Measurements from ENCODE around the gene CAMK2A. TPM values are rescaled to one million over a fixed set of nuclear protein-coding genes. Genes with fewer than 3 reads are reported as not detected.

The CAMK2A gene
- total and polyA plus RNA-seq, 2 of the 4 experiments (the other 2 are of a cell fraction), result 0.18 to 0.19 TPM

DNA sequence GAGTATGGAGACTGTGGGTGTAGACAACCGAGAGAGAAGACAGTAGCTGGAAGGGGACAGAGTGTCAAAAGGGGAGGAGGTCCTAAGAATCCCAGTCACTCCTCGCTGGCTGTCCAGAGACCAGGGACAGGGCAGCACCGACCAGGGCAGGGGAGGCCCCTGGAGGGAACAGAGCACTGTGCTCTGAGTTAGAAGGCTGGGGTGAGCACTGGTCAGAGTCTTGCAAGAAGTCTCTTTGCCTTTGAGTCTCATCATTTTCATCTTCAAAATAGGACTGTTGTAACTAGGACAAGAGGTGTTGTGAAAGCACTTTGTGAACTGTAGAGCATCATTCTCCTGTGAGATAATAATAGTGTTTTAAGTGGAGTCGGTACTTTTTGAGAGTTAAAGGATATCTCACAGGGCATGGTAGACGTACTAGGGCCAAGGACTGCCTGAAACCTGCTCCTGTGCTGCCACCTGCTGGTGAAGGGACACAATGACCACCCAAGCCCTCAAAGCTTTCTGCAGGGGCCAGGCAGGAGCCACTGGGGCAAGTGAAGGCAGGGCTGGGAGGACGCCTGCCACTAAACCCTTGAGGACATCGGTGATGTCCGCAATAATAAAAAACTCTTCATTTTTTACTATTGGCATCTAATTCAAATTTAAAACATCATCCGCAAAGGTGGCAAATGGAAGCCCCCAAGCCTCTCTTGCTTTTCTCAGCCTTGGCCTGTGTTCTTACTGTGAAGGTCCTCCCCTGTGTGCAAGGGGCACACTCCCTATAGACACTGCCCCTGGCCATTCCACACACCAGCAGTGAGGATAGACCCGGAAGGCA lies 71.5 kb downstream of the CAMK2A start:
- WGBS, 2 experiments (ENCODE audit: extremely low coverage in 2 of 2, insufficient read length in 1 of 2), result 16% methylated on average over 7 of the region's 10 CpGs; no CpG with 5 or more reads in 1 of the 2 experiments
- CTCF ChIA-PET, result interaction anchor here (0.6 to 1.4 kb wide), 5 partner anchors 9 to 177 kb away, joined by 3 to 6 read pairs (median 3); no protein-coding TSS in a partner anchor
- Histone ChIP-seq H4K8ac (ENCODE audit: low read depth in 2 of 2, low read length in 2 of 2) (peak overlapping the region in 1 of 2 experiments; percentile 45; a peak in 1 of 4 replicates), H2AK9ac (replicated peaks; ENCODE audit: low read depth, low read length, poor library complexity) (peak overlapping the region; percentile 96), H2AK5ac (ENCODE audit: low read depth, low read length) (peak overlapping the region; percentile 73), H2BK20ac (ENCODE audit: low read depth, low read length) (peak overlapping the region; percentile 8), H3K4me1 (ENCODE audit: control insufficient read depth, insufficient read depth, low read length) (no peaks in the 10 kb centered on the region), H3K27ac (ENCODE audit: insufficient read depth, low read length) (no peak overlapping the region), H3K27me3 (ENCODE audit: control insufficient read depth, insufficient read depth, low read length) (no peaks in the 10 kb centered on the region; the same call in 1 of the 2 replicates), H3K14ac (replicated peaks; ENCODE audit: low read depth, low read length) (peak overlapping the region; percentile 10; the same call in 1 of the 2 replicates), H4K91ac (ENCODE audit: insufficient read depth, low read depth, low read length) (peak overlapping the region; percentile 37), H2BK5ac (ENCODE audit: low read depth, low read length, poor library complexity, severe bottlenecking) (no peak overlapping the region), H2AFZ (replicated peaks; ENCODE audit: low read length, poor library complexity) (peak overlapping the region; percentile 80), H3K4ac (ENCODE audit: low read depth, low read length) (peak overlapping the region; percentile 64), H3K79me1 (ENCODE audit: low read depth in 1 of 2, low read length in 2 of 2) (no peaks in the 10 kb centered on the region), H3K23ac (ENCODE audit: low read depth, low read length) (no peak overlapping the region), H3K9me3 (ENCODE audit: control insufficient read depth, insufficient read depth, low read length) (no peaks in the 10 kb centered on the region), H3K18ac (ENCODE audit: low read depth, low read length) (no peak overlapping the region), H3K9me1 (ENCODE audit: insufficient read depth, low read length) (no peaks in the 10 kb centered on the region), H3K4me3 (ENCODE audit: insufficient read depth, low read depth, low read length) (no peak overlapping the region), H3K36me3 (ENCODE audit: control insufficient read depth, insufficient read depth, low read length) (no peaks in the 10 kb centered on the region), H2BK120ac (ENCODE audit: low read depth, low read length) (peak overlapping the region; percentile 59), H3K56ac (ENCODE audit: extremely low read depth, insufficient read depth, low read length) (no peak overlapping the region), H2BK15ac (ENCODE audit: low read depth, low read length) (peak overlapping the region; percentile 43; the same call in 2 of the 3 replicates), H3K4me2 (ENCODE audit: low read depth, low read length) (no peak overlapping the region), H4K5ac (ENCODE audit: low read depth, low read length) (peak overlapping the region; percentile 49), H4K20me1 (ENCODE audit: insufficient read depth, low read length) (no peaks in the 10 kb centered on the region), H3K9ac (ENCODE audit: low read depth, low read length) (no peak overlapping the region)
- POLR2A ChIA-PET (ENCODE audit: unreplicated experiment), result no interaction called here
- DNase-seq, result peak; percentile 79
- intact Hi-C loops (cut with micrococcal nuclease) (loop anchor here (1.0 to 10.0 kb wide), 7 partner anchors 57 to 381 kb away; no protein-coding TSS in a partner anchor), in situ Hi-C loops (cut with MboI; ENCODE audit: low sequenced_read_pairs) (loop anchor here (10.0 to 25.0 kb wide), 3 partner anchors 213 to 581 kb away; partner anchors contain the start of genes HMGXB3 and TIGD6), dilution Hi-C loops (cut with HindIII; ENCODE audit: low sequenced_read_pairs, unreplicated experiment) (no loop called here)
- peak; percentile 96 for ATAC-seq (ENCODE audit: low read depth)
- BruUV-seq (replicated peaks), result no TSS peak
- TF ChIP-seq RCOR1 (IDR thresholded peaks at IDR 0.05; ENCODE audit: insufficient replicate concordance, low read length) (no peak), RAD21 (IDR thresholded peaks at IDR 0.05; ENCODE audit: low read length) (peak; percentile 96), CEBPB (IDR thresholded peaks at IDR 0.05; ENCODE audit: low read depth, low read length) (no peak), FOS (IDR thresholded peaks at IDR 0.05; ENCODE audit: low read depth, low read length) (no peak), NFE2L2 (IDR thresholded peaks at IDR 0.05; ENCODE audit: low read depth, low read length) (no peak), SMC3 (IDR thresholded peaks at IDR 0.05; ENCODE audit: low read depth, low read length) (peak; percentile 96), RFX5 (IDR thresholded peaks at IDR 0.05; ENCODE audit: low read depth, low read length) (no peak), MAZ (IDR thresholded peaks at IDR 0.05; ENCODE audit: borderline replicate concordance, low read depth, low read length) (0 out of 2 replicates have a peak, but pooled peaks have one; percentile 26), POLR2A (IDR thresholded peaks at IDR 0.05; ENCODE audit: low read depth, low read length) (no peak), BHLHE40 (IDR thresholded peaks at IDR 0.05; ENCODE audit: low read depth, low read length) (no peak), CHD1 (IDR thresholded peaks at IDR 0.05; ENCODE audit: low read depth, low read length) (no peak)
- TF ChIP-seq, protein P1, sequence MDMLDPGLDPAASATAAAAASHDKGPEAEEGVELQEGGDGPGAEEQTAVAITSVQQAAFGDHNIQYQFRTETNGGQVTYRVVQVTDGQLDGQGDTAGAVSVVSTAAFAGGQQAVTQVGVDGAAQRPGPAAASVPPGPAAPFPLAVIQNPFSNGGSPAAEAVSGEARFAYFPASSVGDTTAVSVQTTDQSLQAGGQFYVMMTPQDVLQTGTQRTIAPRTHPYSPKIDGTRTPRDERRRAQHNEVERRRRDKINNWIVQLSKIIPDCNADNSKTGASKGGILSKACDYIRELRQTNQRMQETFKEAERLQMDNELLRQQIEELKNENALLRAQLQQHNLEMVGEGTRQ (IDR thresholded peaks at IDR 0.05; ENCODE audit: low read depth, low read length), result no peak
- TF ChIP-seq, protein P2, sequence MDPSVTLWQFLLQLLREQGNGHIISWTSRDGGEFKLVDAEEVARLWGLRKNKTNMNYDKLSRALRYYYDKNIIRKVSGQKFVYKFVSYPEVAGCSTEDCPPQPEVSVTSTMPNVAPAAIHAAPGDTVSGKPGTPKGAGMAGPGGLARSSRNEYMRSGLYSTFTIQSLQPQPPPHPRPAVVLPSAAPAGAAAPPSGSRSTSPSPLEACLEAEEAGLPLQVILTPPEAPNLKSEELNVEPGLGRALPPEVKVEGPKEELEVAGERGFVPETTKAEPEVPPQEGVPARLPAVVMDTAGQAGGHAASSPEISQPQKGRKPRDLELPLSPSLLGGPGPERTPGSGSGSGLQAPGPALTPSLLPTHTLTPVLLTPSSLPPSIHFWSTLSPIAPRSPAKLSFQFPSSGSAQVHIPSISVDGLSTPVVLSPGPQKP (IDR thresholded peaks at IDR 0.05; ENCODE audit: borderline replicate concordance, low read depth, low read length), result no peak
- TF ChIP-seq, protein P3, sequence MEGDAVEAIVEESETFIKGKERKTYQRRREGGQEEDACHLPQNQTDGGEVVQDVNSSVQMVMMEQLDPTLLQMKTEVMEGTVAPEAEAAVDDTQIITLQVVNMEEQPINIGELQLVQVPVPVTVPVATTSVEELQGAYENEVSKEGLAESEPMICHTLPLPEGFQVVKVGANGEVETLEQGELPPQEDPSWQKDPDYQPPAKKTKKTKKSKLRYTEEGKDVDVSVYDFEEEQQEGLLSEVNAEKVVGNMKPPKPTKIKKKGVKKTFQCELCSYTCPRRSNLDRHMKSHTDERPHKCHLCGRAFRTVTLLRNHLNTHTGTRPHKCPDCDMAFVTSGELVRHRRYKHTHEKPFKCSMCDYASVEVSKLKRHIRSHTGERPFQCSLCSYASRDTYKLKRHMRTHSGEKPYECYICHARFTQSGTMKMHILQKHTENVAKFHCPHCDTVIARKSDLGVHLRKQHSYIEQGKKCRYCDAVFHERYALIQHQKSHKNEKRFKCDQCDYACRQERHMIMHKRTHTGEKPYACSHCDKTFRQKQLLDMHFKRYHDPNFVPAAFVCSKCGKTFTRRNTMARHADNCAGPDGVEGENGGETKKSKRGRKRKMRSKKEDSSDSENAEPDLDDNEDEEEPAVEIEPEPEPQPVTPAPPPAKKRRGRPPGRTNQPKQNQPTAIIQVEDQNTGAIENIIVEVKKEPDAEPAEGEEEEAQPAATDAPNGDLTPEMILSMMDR (conservative IDR thresholded peaks at IDR 0.05; ENCODE audit: low read depth, low read length), result peak; percentile 92

Data from IMR-90 (cell line).